Measurements from ENCODE around the gene C17orf107. TPM values are rescaled to one million over a fixed set of nuclear protein-coding genes. Genes with fewer than 3 reads are reported as not detected.
"Not testable (repeated sequence)": the region's sequence is repeated elsewhere in the genome, so short reads cannot be mapped to it uniquely, and the experiment has no call there.

Gene C17orf107
- total RNA-seq, 2 experiments from 2014 or later: 0.76 to 0.79 TPM

GRCh38 chr17:4861052-4861451, 38.3 kb upstream of the C17orf107 start:
- CTCF ChIA-PET (ENCODE audit: unreplicated experiment): no interaction called here
- intact Hi-C loops (cut with micrococcal nuclease; ENCODE audit: unreplicated experiment): no loop called here

GRCh38 chr17:4862720-4863119, 36.6 kb upstream of the C17orf107 start:
- intact Hi-C loops (cut with micrococcal nuclease; ENCODE audit: unreplicated experiment): no loop called here
- H4K20me1 ChIP-seq (ENCODE audit: insufficient read depth, low read length): no peaks in the 10 kb centered on the region
- POLR2A ChIA-PET: no interaction called here
- TF ChIP-seq CTCF (conservative IDR thresholded peaks at IDR 0.05; ENCODE audit: low read length) (no peak), EZH2phosphoT487 (IDR thresholded peaks at IDR 0.05; ENCODE audit: borderline replicate concordance, low read depth, low read length) (no peak)
- no peak overlapping the region for H3K4me3 ChIP-seq (ENCODE audit: low read depth, low read length, poor library complexity, severe bottlenecking)
- H3K27ac ChIP-seq (ENCODE audit: low read depth, low read length, poor library complexity, severe bottlenecking): no peak overlapping the region
- DNase-seq (ENCODE audit: low spot score): no peak
- H2AFZ ChIP-seq (ENCODE audit: low read length): no peak overlapping the region
- peaks cover 2% of the 10 kb centered on the region for H3K4me1 ChIP-seq (ENCODE audit: insufficient read depth, low read length, poor library complexity, severe bottlenecking)
- H3K79me2 ChIP-seq (ENCODE audit: insufficient read depth, low read depth, low read length): no peaks in the 10 kb centered on the region
- H3K4me2 ChIP-seq (ENCODE audit: low read length): no peak overlapping the region
- H3K9me2 ChIP-seq (ENCODE audit: insufficient read depth, low read length): no peaks in the 10 kb centered on the region
- no TSS peak for BruUV-seq (replicated peaks)
- no peaks in the 10 kb centered on the region for H3K9me3 ChIP-seq (ENCODE audit: low read length)
- CTCF ChIA-PET (ENCODE audit: unreplicated experiment): no interaction called here
- H3K36me3 ChIP-seq (ENCODE audit: insufficient read depth, low read length): peaks cover 3% of the 10 kb centered on the region; the same call in 1 of the 2 replicates

More at GRCh38 chr17:4861052-4861451, 38.3 kb upstream of the C17orf107 start:
- no peak overlapping the region for H3K4me3 ChIP-seq (ENCODE audit: low read depth, low read length, poor library complexity, severe bottlenecking)
- H3K27ac ChIP-seq (ENCODE audit: low read depth, low read length, poor library complexity, severe bottlenecking): no peak overlapping the region
- no peaks in the 10 kb centered on the region for H3K79me2 ChIP-seq (ENCODE audit: insufficient read depth, low read depth, low read length)
- H3K36me3 ChIP-seq (ENCODE audit: insufficient read depth, low read length): peaks cover 3% of the 10 kb centered on the region; the same call in 1 of the 2 replicates
- DNase-seq (ENCODE audit: low spot score): no peak
- no peaks in the 10 kb centered on the region for H3K9me3 ChIP-seq (ENCODE audit: low read length)
- H4K20me1 ChIP-seq (ENCODE audit: insufficient read depth, low read length): no peaks in the 10 kb centered on the region
- BruUV-seq (replicated peaks): no TSS peak
- TF ChIP-seq CTCF (conservative IDR thresholded peaks at IDR 0.05; ENCODE audit: low read length) (no peak), EZH2phosphoT487 (IDR thresholded peaks at IDR 0.05; ENCODE audit: borderline replicate concordance, low read depth, low read length) (no peak)
- H3K4me2 ChIP-seq (ENCODE audit: low read length): no peak overlapping the region
- POLR2A ChIA-PET: interaction anchor here (1.5 kb wide), 1 partner anchor 17 kb away, joined by 3 read pairs; no protein-coding TSS in a partner anchor
- H2AFZ ChIP-seq (ENCODE audit: low read length): no peak overlapping the region
- H3K9me2 ChIP-seq (ENCODE audit: insufficient read depth, low read length): no peaks in the 10 kb centered on the region
- peaks cover 3% of the 10 kb centered on the region for H3K4me1 ChIP-seq (ENCODE audit: insufficient read depth, low read length, poor library complexity, severe bottlenecking)

GRCh38 chr17:4863321-4863720, 36.0 kb upstream of the C17orf107 start:
- H3K4me3 ChIP-seq (ENCODE audit: low read depth, low read length, poor library complexity, severe bottlenecking): no peak overlapping the region
- H3K9me3 ChIP-seq (ENCODE audit: low read length): no peaks in the 10 kb centered on the region
- BruUV-seq (replicated peaks): no TSS peak
- peaks cover 3% of the 10 kb centered on the region; the same call in 1 of the 2 replicates for H3K36me3 ChIP-seq (ENCODE audit: insufficient read depth, low read length)
- H3K27ac ChIP-seq (ENCODE audit: low read depth, low read length, poor library complexity, severe bottlenecking): no peak overlapping the region
- ChIA-PET POLR2A (no interaction called here), CTCF (ENCODE audit: unreplicated experiment) (no interaction called here)
- H2AFZ ChIP-seq (ENCODE audit: low read length): no peak overlapping the region
- no peaks in the 10 kb centered on the region for H3K4me1 ChIP-seq (ENCODE audit: insufficient read depth, low read length, poor library complexity, severe bottlenecking)
- no peaks in the 10 kb centered on the region for H3K79me2 ChIP-seq (ENCODE audit: insufficient read depth, low read depth, low read length)
- no peak overlapping the region for H3K4me2 ChIP-seq (ENCODE audit: low read length)
- TF ChIP-seq CTCF (conservative IDR thresholded peaks at IDR 0.05; ENCODE audit: low read length) (no peak), EZH2phosphoT487 (IDR thresholded peaks at IDR 0.05; ENCODE audit: borderline replicate concordance, low read depth, low read length) (no peak)
- no peak for DNase-seq (ENCODE audit: low spot score)
- intact Hi-C loops (cut with micrococcal nuclease; ENCODE audit: unreplicated experiment): no loop called here
- no peaks in the 10 kb centered on the region for H3K9me2 ChIP-seq (ENCODE audit: insufficient read depth, low read length)
- no peaks in the 10 kb centered on the region for H4K20me1 ChIP-seq (ENCODE audit: insufficient read depth, low read length)

- H3K79me2 ChIP-seq (ENCODE audit: insufficient read depth, low read depth, low read length); H3K4me2 ChIP-seq (ENCODE audit: low read length); H2AFZ ChIP-seq (ENCODE audit: low read length); CTCF ChIA-PET (ENCODE audit: unreplicated experiment); intact Hi-C loops (cut with micrococcal nuclease; ENCODE audit: unreplicated experiment); H3K4me1 ChIP-seq (ENCODE audit: insufficient read depth, low read length, poor library complexity, severe bottlenecking); H3K27ac ChIP-seq (ENCODE audit: low read depth, low read length, poor library complexity, severe bottlenecking); DNase-seq (ENCODE audit: low spot score); H3K4me3 ChIP-seq (ENCODE audit: low read depth, low read length, poor library complexity, severe bottlenecking); H3K9me3 ChIP-seq (ENCODE audit: low read length); H3K9me2 ChIP-seq (ENCODE audit: insufficient read depth, low read length); H3K36me3 ChIP-seq (ENCODE audit: insufficient read depth, low read length); H4K20me1 ChIP-seq (ENCODE audit: insufficient read depth, low read length); BruUV-seq (replicated peaks): not testable (repeated sequence)
- POLR2A ChIA-PET: interaction anchor here (0.6 to 1.3 kb wide), 3 partner anchors 52 to 184 kb away, joined by 3 to 5 read pairs (median 3); no protein-coding TSS in a partner anchor
These were observed 31.8 kb upstream of the C17orf107 start for GRCh38 chr17:4867535-4867934.

All from OCI-LY7 (cell line).